ENCODE results near the gene COL4A2.
A peak's percentile ranks its signal among the peaks of the same experiment; 100 is the strongest.
"Not testable (repeated sequence)": the region's sequence is repeated elsewhere in the genome, so short reads cannot be mapped to it uniquely, and the experiment has no call there.

The COL4A2 gene

GRCh38 chr13:110395616-110396015, 88.5 kb downstream of the COL4A2 start:
- H3K9ac ChIP-seq (ENCODE audit: low read length); H3K36me3 ChIP-seq (ENCODE audit: control insufficient read depth, insufficient read depth, low read length); H3K4me3 ChIP-seq (ENCODE audit: low read length); H3K27me3 ChIP-seq (ENCODE audit: control insufficient read depth, insufficient read depth, low read length): not testable (repeated sequence)
- H3K4me1 ChIP-seq (ENCODE audit: control insufficient read depth, insufficient read depth, low read length), result peaks cover 44% of the 10 kb centered on the region
- peak overlapping the region; percentile 95 for H3K27ac ChIP-seq (ENCODE audit: low read depth, low read length)

- Histone ChIP-seq H3K4me1 (ENCODE audit: control insufficient read depth, insufficient read depth, low read length) (peaks cover 41% of the 10 kb centered on the region), H3K36me3 (ENCODE audit: control insufficient read depth, insufficient read depth, low read length) (no peaks in the 10 kb centered on the region), H3K9ac (ENCODE audit: low read length) (peak overlapping the region; percentile 22), H3K4me3 (ENCODE audit: low read length) (no peak overlapping the region), H3K27me3 (ENCODE audit: control insufficient read depth, insufficient read depth, low read length) (no peaks in the 10 kb centered on the region), H3K27ac (ENCODE audit: low read depth, low read length) (peak overlapping the region; percentile 95)
These were observed 89.4 kb downstream of the COL4A2 start for GRCh38 chr13:110396476-110396875.

GRCh38 chr13:110396913-110397381, 89.9 kb downstream of the COL4A2 start:
- peaks cover 41% of the 10 kb centered on the region for H3K4me1 ChIP-seq (ENCODE audit: control insufficient read depth, insufficient read depth, low read length)
- no peaks in the 10 kb centered on the region for H3K27me3 ChIP-seq (ENCODE audit: control insufficient read depth, insufficient read depth, low read length)
- no peaks in the 10 kb centered on the region for H3K36me3 ChIP-seq (ENCODE audit: control insufficient read depth, insufficient read depth, low read length)
- H3K27ac ChIP-seq (ENCODE audit: low read depth, low read length), result peak overlapping the region; percentile 95
- H3K4me3 ChIP-seq (ENCODE audit: low read length), result peak overlapping the region; percentile 40
- no peak overlapping the region for H3K9ac ChIP-seq (ENCODE audit: low read length)

- Histone ChIP-seq H3K27me3 (ENCODE audit: control insufficient read depth, insufficient read depth, low read length) (no peaks in the 10 kb centered on the region), H3K36me3 (ENCODE audit: control insufficient read depth, insufficient read depth, low read length) (no peaks in the 10 kb centered on the region), H3K27ac (ENCODE audit: low read depth, low read length) (peak overlapping the region; percentile 95), H3K9ac (ENCODE audit: low read length) (peak overlapping the region; percentile 41), H3K4me3 (ENCODE audit: low read length) (peak overlapping the region; percentile 40), H3K4me1 (ENCODE audit: control insufficient read depth, insufficient read depth, low read length) (peaks cover 37% of the 10 kb centered on the region)
These were observed 90.5 kb downstream of the COL4A2 start for GRCh38 chr13:110397436-110398115.

GRCh38 chr13:110398564-110399507, 91.8 kb downstream of the COL4A2 start:
- H3K4me3 ChIP-seq (ENCODE audit: low read length), result no peak overlapping the region
- peak overlapping the region; percentile 95 for H3K27ac ChIP-seq (ENCODE audit: low read depth, low read length)
- H3K36me3 ChIP-seq (ENCODE audit: control insufficient read depth, insufficient read depth, low read length), result no peaks in the 10 kb centered on the region
- H3K27me3 ChIP-seq (ENCODE audit: control insufficient read depth, insufficient read depth, low read length), result no peaks in the 10 kb centered on the region
- peaks cover 39% of the 10 kb centered on the region for H3K4me1 ChIP-seq (ENCODE audit: control insufficient read depth, insufficient read depth, low read length)
- H3K9ac ChIP-seq (ENCODE audit: low read length), result no peak overlapping the region

- no peaks in the 10 kb centered on the region for H3K36me3 ChIP-seq (ENCODE audit: control insufficient read depth, insufficient read depth, low read length)
- no peak overlapping the region for H3K4me3 ChIP-seq (ENCODE audit: low read length)
- peak overlapping the region; percentile 95 for H3K27ac ChIP-seq (ENCODE audit: low read depth, low read length)
- no peak overlapping the region for H3K9ac ChIP-seq (ENCODE audit: low read length)
- peaks cover 39% of the 10 kb centered on the region for H3K4me1 ChIP-seq (ENCODE audit: control insufficient read depth, insufficient read depth, low read length)
- H3K27me3 ChIP-seq (ENCODE audit: control insufficient read depth, insufficient read depth, low read length), result no peaks in the 10 kb centered on the region
These were observed 92.7 kb downstream of the COL4A2 start for GRCh38 chr13:110399801-110400200.

- Histone ChIP-seq H3K4me1 (ENCODE audit: control insufficient read depth, insufficient read depth, low read length) (peaks cover 42% of the 10 kb centered on the region), H3K4me3 (ENCODE audit: low read length) (no peak overlapping the region), H3K27me3 (ENCODE audit: control insufficient read depth, insufficient read depth, low read length) (no peaks in the 10 kb centered on the region), H3K27ac (ENCODE audit: low read depth, low read length) (peak overlapping the region; percentile 65), H3K36me3 (ENCODE audit: control insufficient read depth, insufficient read depth, low read length) (no peaks in the 10 kb centered on the region), H3K9ac (ENCODE audit: low read length) (no peak overlapping the region)
These were observed 93.9 kb downstream of the COL4A2 start for GRCh38 chr13:110400786-110401533.

GRCh38 chr13:110402299-110403069, 95.4 kb downstream of the COL4A2 start:
- H3K27ac ChIP-seq (ENCODE audit: low read depth, low read length), result peak overlapping the region; percentile 30
- H3K4me3 ChIP-seq (ENCODE audit: low read length), result no peak overlapping the region
- H3K36me3 ChIP-seq (ENCODE audit: control insufficient read depth, insufficient read depth, low read length), result no peaks in the 10 kb centered on the region
- peaks cover 39% of the 10 kb centered on the region for H3K4me1 ChIP-seq (ENCODE audit: control insufficient read depth, insufficient read depth, low read length)
- no peaks in the 10 kb centered on the region for H3K27me3 ChIP-seq (ENCODE audit: control insufficient read depth, insufficient read depth, low read length)
- H3K9ac ChIP-seq (ENCODE audit: low read length), result no peak overlapping the region

- no peaks in the 10 kb centered on the region for H3K27me3 ChIP-seq (ENCODE audit: control insufficient read depth, insufficient read depth, low read length)
- H3K36me3 ChIP-seq (ENCODE audit: control insufficient read depth, insufficient read depth, low read length), result no peaks in the 10 kb centered on the region
- H3K27ac ChIP-seq (ENCODE audit: low read depth, low read length), result peak overlapping the region; percentile 10
- H3K9ac ChIP-seq (ENCODE audit: low read length), result no peak overlapping the region
- H3K4me1 ChIP-seq (ENCODE audit: control insufficient read depth, insufficient read depth, low read length), result peaks cover 38% of the 10 kb centered on the region
- H3K4me3 ChIP-seq (ENCODE audit: low read length), result no peak overlapping the region
These were observed 96.2 kb downstream of the COL4A2 start for GRCh38 chr13:110403315-110403714.

- H3K36me3 ChIP-seq (ENCODE audit: control insufficient read depth, insufficient read depth, low read length), result no peaks in the 10 kb centered on the region
- H3K4me3 ChIP-seq (ENCODE audit: low read length), result no peak overlapping the region
- no peaks in the 10 kb centered on the region for H3K27me3 ChIP-seq (ENCODE audit: control insufficient read depth, insufficient read depth, low read length)
- peak overlapping the region; percentile 10 for H3K27ac ChIP-seq (ENCODE audit: low read depth, low read length)
- H3K9ac ChIP-seq (ENCODE audit: low read length), result no peak overlapping the region
- peaks cover 38% of the 10 kb centered on the region for H3K4me1 ChIP-seq (ENCODE audit: control insufficient read depth, insufficient read depth, low read length)
These were observed 96.6 kb downstream of the COL4A2 start for GRCh38 chr13:110403721-110404120.

GRCh38 chr13:110404321-110404720, 97.2 kb downstream of the COL4A2 start:
- H3K4me3 ChIP-seq (ENCODE audit: low read length), result no peak overlapping the region
- H3K27ac ChIP-seq (ENCODE audit: low read depth, low read length), result peak overlapping the region; percentile 48
- H3K36me3 ChIP-seq (ENCODE audit: control insufficient read depth, insufficient read depth, low read length), result no peaks in the 10 kb centered on the region
- H3K9ac ChIP-seq (ENCODE audit: low read length), result no peak overlapping the region
- peaks cover 36% of the 10 kb centered on the region for H3K4me1 ChIP-seq (ENCODE audit: control insufficient read depth, insufficient read depth, low read length)
- H3K27me3 ChIP-seq (ENCODE audit: control insufficient read depth, insufficient read depth, low read length), result no peaks in the 10 kb centered on the region
